HepG2 (cell line): ENCODE measurements around the gene USF2. TPM values are rescaled to one million over a fixed set of nuclear protein-coding genes. Genes with fewer than 3 reads are reported as not detected.

Experiments used
- ATAC-seq: fragments of 200-7000 bp; cut with Tn5 transposase; 3 replicates; pipeline ENCODE4 v1.9.1; 2020; ENCODE audit warnings: mild to moderate bottlenecking, moderate library complexity
- BruUV-seq: library from RNA; stranded (reverse); fragments of 400-500 nt; replicated peaks from 2 replicates; lab custom pipeline; 2021; lab: Mats Ljungman, UMichigan
- CTCF ChIA-PET: fragments of 300-600 bp; formaldehyde crosslinking; extraction: SDS; loops from one replicate; lab custom pipeline; 2021; ENCODE audit warnings: low total read pairs, inconsistent platforms, low intra/inter-chr PET ratio; lab: Yijun Ruan, JAX
- POLR2A ChIA-PET: fragments of 350-600 bp; sonication (Branson Sonifier 250); formaldehyde crosslinking; loops from one replicate; lab custom pipeline; 2020; ENCODE audit warnings: antibody characterized with exemption, inconsistent platforms; lab: Yijun Ruan, JAX
- DNase-seq: peaks from one replicate; pipeline ENCODE4 v3.0.0-alpha.2; 2015; ENCODE audit warnings: low spot score
- FAIRE-seq: peaks from 3 replicates; lab custom pipeline; 2011; peaks lifted over from hg19 to GRCh38; lab: Jason Lieb, UNC
- H2AFZ ChIP-seq: one replicate; pipeline ENCODE4 v1.6.1; 2011; ENCODE audit warnings: low read length, inconsistent platforms
- H3K27ac ChIP-seq: fragments of 300-600 bp; 3 replicates; pipeline ENCODE4 v1.8.0; 2011; ENCODE audit warnings: mixed run types, mild to moderate bottlenecking, mixed read lengths, low read length, inconsistent platforms; ENCODE audit not compliant: insufficient read depth; ENCODE audit errors: extremely low read length
- H3K27me3 ChIP-seq, 2 experiments: fragments of 200-600 bp in 1 of 2; 2 replicates in 1 of 2; 3 replicates in 1 of 2; pipeline versions ENCODE4 v1.6.0 to v1.8.0; 2011; ENCODE audit warnings: low read length in 2 of 2, mild to moderate bottlenecking in 2 of 2, moderate library complexity in 2 of 2, inconsistent platforms in 1 of 2; ENCODE audit not compliant: insufficient read depth in 2 of 2, control insufficient read depth in 1 of 2
- H3K36me3 ChIP-seq, 2 experiments: fragments of 200-600 bp in 1 of 2; replicated peaks in 1 of 2; 2 replicates in 1 of 2; 3 replicates in 1 of 2; pipeline versions ENCODE4 v1.5.1 to v1.8.0; 2011; ENCODE audit warnings: low read length in 2 of 2, inconsistent platforms in 1 of 2; ENCODE audit not compliant: insufficient read depth in 2 of 2, control insufficient read depth in 1 of 2
- H3K4me1 ChIP-seq: 2 replicates; pipeline ENCODE4 v1.5.1; 2012; ENCODE audit warnings: low read length, inconsistent platforms; ENCODE audit not compliant: insufficient read depth
- H3K4me2 ChIP-seq: 2 replicates; pipeline ENCODE4 v1.6.0; 2011; ENCODE audit warnings: low read depth, low read length, inconsistent platforms
- H3K4me3 ChIP-seq, 3 experiments: fragments of 200-600 bp in 1 of 3; sonication (generic), shearing (Covaris generic) in 1 of 3; replicated peaks in 1 of 3; 2 replicates each; pipeline ENCODE4 v1.5.1; 2011 to 2016; ENCODE audit warnings: low read length in 3 of 3, inconsistent platforms in 2 of 3, low read depth in 2 of 3, mild to moderate bottlenecking in 2 of 3, control low read depth in 1 of 3, mixed read lengths in 1 of 3; ENCODE audit not compliant: insufficient read depth in 1 of 3
- H3K79me2 ChIP-seq: one replicate; pipeline ENCODE4 v1.6.1; 2011; ENCODE audit warnings: low read length, inconsistent platforms; ENCODE audit not compliant: insufficient read depth
- H3K9ac ChIP-seq: 2 replicates; pipeline ENCODE4 v1.6.0; 2011; ENCODE audit warnings: mild to moderate bottlenecking, low read depth, low read length, inconsistent platforms; ENCODE audit not compliant: insufficient read depth
- H3K9me3 ChIP-seq: 2 replicates; pipeline ENCODE4 v1.5.1; 2012; ENCODE audit warnings: mild to moderate bottlenecking, low read length
- H4K20me1 ChIP-seq: 2 replicates; pipeline ENCODE4 v1.6.0; 2011; ENCODE audit warnings: inconsistent platforms, mild to moderate bottlenecking, low read length, moderate library complexity; ENCODE audit not compliant: insufficient read depth
- BORCS8-MEF2B ChIP-seq: sonication (generic); formaldehyde crosslinking; IDR thresholded peaks from 2 replicates; pipeline ENCODE4 v1.8.0; 2022; ENCODE audit warnings: mild to moderate bottlenecking, missing genetic modification reagents
- FOSL2 ChIP-seq: sonication (generic); formaldehyde crosslinking; IDR thresholded peaks from 2 replicates; pipeline ENCODE4 v1.4.0; 2020; ENCODE audit warnings: missing genetic modification reagents
- FOXK2 ChIP-seq: fragments of 450-650 bp; IDR thresholded peaks from 2 replicates; pipeline ENCODE4 v1.6.1; 2016
- KDM1A ChIP-seq: IDR thresholded peaks from 2 replicates; pipeline ENCODE4 v1.6.1; 2016; ENCODE audit warnings: missing compliant biosample characterization
- MXD3 ChIP-seq: IDR thresholded peaks from 2 replicates; pipeline ENCODE4 v1.6.1; 2016; ENCODE audit warnings: mild to moderate bottlenecking, missing biosample characterization, missing genetic modification reagents
- PHF21A ChIP-seq: sonication (generic); formaldehyde crosslinking; IDR thresholded peaks from 2 replicates; pipeline ENCODE4 v1.5.0; 2020; ENCODE audit warnings: mild to moderate bottlenecking, missing genetic modification reagents
- RBFOX2 ChIP-seq: fragments of 200-400 bp; formaldehyde crosslinking; IDR thresholded peaks from 2 replicates; pipeline ENCODE4 v1.6.1; 2017; ENCODE audit warnings: low read depth, mild to moderate bottlenecking, low read length
- RBM39 ChIP-seq: fragments of 200-400 bp; formaldehyde crosslinking; IDR thresholded peaks from one replicate; pipeline ENCODE4 v1.6.1; 2018; ENCODE audit warnings: antibody characterized with exemption, mild to moderate bottlenecking, low read depth, low read length; ENCODE audit not compliant: poor library complexity, severe bottlenecking
- SAFB2 ChIP-seq: sonication (generic); formaldehyde crosslinking; IDR thresholded peaks from 2 replicates; pipeline ENCODE4 v1.5.1; 2020; ENCODE audit warnings: missing genetic modification reagents, low read depth, mild to moderate bottlenecking, borderline replicate concordance
- SALL2 ChIP-seq: sonication (generic); formaldehyde crosslinking; IDR thresholded peaks from 2 replicates; pipeline ENCODE4 v1.8.1; 2023; ENCODE audit warnings: mild to moderate bottlenecking, missing genetic modification reagents, inconsistent platforms
- SP4 ChIP-seq: sonication (generic); formaldehyde crosslinking; IDR thresholded peaks from 2 replicates; pipeline ENCODE4 v1.8.1; 2023; ENCODE audit warnings: mild to moderate bottlenecking, missing genetic modification reagents
- TBX2 ChIP-seq: sonication (generic); formaldehyde crosslinking; IDR thresholded peaks from 2 replicates; pipeline ENCODE4 v1.5.0; 2020; ENCODE audit warnings: missing genetic modification reagents, mild to moderate bottlenecking, borderline replicate concordance
- TFDP2 ChIP-seq: sonication (generic); formaldehyde crosslinking; IDR thresholded peaks from 2 replicates; pipeline ENCODE4 v1.4.0; 2020; ENCODE audit warnings: missing genetic modification reagents
- ZBTB2 ChIP-seq: sonication (generic); formaldehyde crosslinking; IDR thresholded peaks from 2 replicates; pipeline ENCODE4 v1.8.0; 2022; ENCODE audit warnings: low read depth, missing genetic modification reagents
- ZBTB38 ChIP-seq: sonication (generic); formaldehyde crosslinking; IDR thresholded peaks from 2 replicates; pipeline ENCODE4 v1.5.1; 2020; ENCODE audit warnings: mild to moderate bottlenecking, missing genetic modification reagents
- ZNF232 ChIP-seq: sonication (generic); formaldehyde crosslinking; IDR thresholded peaks from 2 replicates; pipeline ENCODE4 v1.4.0; 2020; ENCODE audit warnings: missing genetic modification reagents, borderline replicate concordance
- ZNF251 ChIP-seq: sonication (generic); formaldehyde crosslinking; IDR thresholded peaks from 2 replicates; pipeline ENCODE4 v1.9.0; 2021; ENCODE audit warnings: mild to moderate bottlenecking, missing genetic modification reagents
- WGBS: methylation state at CpG from one replicate; pipeline ENCODE4 v1.1.6; 2017; ENCODE audit warnings: low lambda C conversion rate; 5-methylcytosine and 5-hydroxymethylcytosine counted together
- in situ Hi-C: cut with HindIII; loops from 2 replicates; pipeline ENCODE4 v1.10.0; 2017; ENCODE audit warnings: low pct_unique_long_range_greater_than_20kb; ENCODE audit not compliant: extremely low pct_ligation_motif_present
- intact Hi-C: fragments of 100-400 bp; cut with micrococcal nuclease; formaldehyde crosslinking; loops from one replicate; pipeline ENCODE4 v1.10.0; 2022; ENCODE audit not compliant: unreplicated experiment
- polyA plus RNA-seq, 8 experiments: library from polyadenylated mRNA; depleted of rRNA in 3 of 8; stranded (reverse) in 7 of 8; unstranded in 1 of 8; fragments of >200 nt; fragmentation: Illumina TruSeq in 4 of 8; extraction: Trizol in 4 of 8; gene quantifications; 2 replicates each; pipeline versions ENCODE4 v1.2.1 to v1.2.3, GENCODE V29; 2011 to 2016; ENCODE audit warnings: low read depth in 4 of 8, missing spikeins in 1 of 8, mixed read lengths in 1 of 8; ENCODE audit not compliant: insufficient read depth in 1 of 8
- total RNA-seq, 5 experiments: library from RNA; depleted of rRNA; stranded (reverse); fragments of >200 nt; fragmentation: Illumina TruSeq; extraction: Trizol; gene quantifications; 2 replicates each; pipeline ENCODE4 v1.2.3, GENCODE V29; 2016; ENCODE audit warnings: low read depth in 1 of 5

Gene USF2
- total and polyA plus RNA-seq, 2 of the 13 experiments (the other 11 are each of a cell fraction or from before 2014, with no cell fraction given): 54.9 to 106 TPM

- in situ Hi-C loops: no loop called here
- Histone ChIP-seq H3K27ac (peak overlapping the region; percentile 69), H3K4me1 (peaks cover 20% of the 10 kb centered on the region), H3K4me2 (peak overlapping the region; percentile 68), H3K4me3 (peak overlapping the region; percentile 76 to 97 (median 79); a peak in 5 of 6 replicates), H3K9ac (peak overlapping the region; percentile 79), H4K20me1 (no peaks in the 10 kb centered on the region), H2AFZ (no peak overlapping the region), H3K36me3 (peaks cover 21 to 48% of the 10 kb centered on the region in 2 experiments), H3K27me3 (no peaks in the 10 kb centered on the region), H3K9me3 (no peaks in the 10 kb centered on the region), H3K79me2 (peaks cover 18% of the 10 kb centered on the region)
- no peak for FAIRE-seq
- intact Hi-C loops: loop anchor here (5.0 kb wide), 1 partner anchor 191 kb away; no protein-coding TSS in a partner anchor
- no TSS peak for BruUV-seq
- ChIA-PET CTCF (no interaction called here), POLR2A (interaction anchor here (1.0 to 3.2 kb wide), 3 partner anchors 11 to 86 kb away, joined by 3 to 19 read pairs (median 3); no protein-coding TSS in a partner anchor)
- 43% methylated on average over 8 of the region's 39 CpGs for WGBS
- peak; percentile 7; the same call in 2 of the 3 replicates for ATAC-seq
- no peak for DNase-seq
- no peak for TF ChIP-seq SAFB2 (CRISPR knock-in tag)
- no peak for TF ChIP-seq ZNF232 (CRISPR knock-in tag)
- TF ChIP-seq ZNF251 (CRISPR knock-in tag): no peak
- TF ChIP-seq ZBTB38 (CRISPR knock-in tag): peak; percentile 74
- 0 out of 2 replicates have a peak, but pooled peaks have one; percentile 18 for TF ChIP-seq MXD3 (CRISPR knock-in tag)
- no peak for TF ChIP-seq FOXK2
- TF ChIP-seq FOSL2 (CRISPR knock-in tag): no peak
- no peak for TF ChIP-seq PHF21A (CRISPR knock-in tag)
- TF ChIP-seq BORCS8-MEF2B (CRISPR knock-in tag): no peak
- TF ChIP-seq RBM39: peak; percentile 55
- peak; percentile 34; the same call in 1 of the 2 replicates for TF ChIP-seq SALL2
- 0 out of 2 replicates have a peak, but pooled peaks have one; percentile 2 for TF ChIP-seq ZBTB2 (CRISPR knock-in tag)
- no peak for TF ChIP-seq KDM1A (CRISPR knock-in tag)
- peak; percentile 83 for TF ChIP-seq RBFOX2
- no peak for TF ChIP-seq TBX2 (CRISPR knock-in tag)
- TF ChIP-seq TFDP2: no peak
- TF ChIP-seq SP4 (CRISPR knock-in tag): peak; percentile 14; the same call in 1 of the 2 replicates
Measured at GRCh38 chr19:35266520-35267352, 2.0 kb upstream of the USF2 start.
